ENCODE data around the gene GABRB2. TPM values are rescaled to one million over a fixed set of nuclear protein-coding genes. Genes with fewer than 3 reads are reported as not detected.

GABRB2 gene
- total RNA-seq, 1 experiment from 2014 or later = not detected

DNA sequence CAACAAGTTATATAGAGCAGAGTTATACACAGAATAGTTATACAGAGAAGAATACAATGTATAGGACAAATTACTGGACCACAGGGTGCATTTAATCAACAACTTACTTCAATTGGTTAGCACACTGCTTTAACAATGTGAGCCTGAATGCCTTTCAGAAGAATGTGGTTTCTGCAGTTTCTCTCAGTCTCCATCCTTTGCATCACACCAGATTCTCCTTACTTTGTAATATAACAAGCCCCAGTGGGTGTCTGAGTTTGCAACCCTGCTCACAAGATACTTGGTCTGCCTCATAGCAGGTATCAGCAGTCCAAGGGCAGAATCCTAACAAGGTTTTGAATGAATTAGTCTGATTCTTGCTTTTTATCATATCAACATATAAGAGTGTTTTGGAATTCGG, 114.6 kb downstream of the GABRB2 start:
- CTCF ChIA-PET = no interaction called here
- Histone ChIP-seq H3K9me3 (no peaks in the 10 kb centered on the region), H3K36me3 (ENCODE audit: control insufficient read depth, insufficient read depth, low read length) (no peaks in the 10 kb centered on the region), H3K4me1 (no peaks in the 10 kb centered on the region), H3K4me3 (ENCODE audit: low read depth, low read length) (no peak overlapping the region), H3K27me3 (replicated peaks; ENCODE audit: control insufficient read depth, insufficient read depth, low read length) (no peaks in the 10 kb centered on the region)
- POLR2A ChIA-PET = no interaction called here
- no peak overlapping the region for H3K4me3 Mint-ChIP-seq (ENCODE audit: unreplicated experiment)
- peaks cover 5% of the 10 kb centered on the region for H3K27me3 Mint-ChIP-seq (ENCODE audit: insufficient read depth, unreplicated experiment)
- H3K36me3 Mint-ChIP-seq (ENCODE audit: insufficient read depth, unreplicated experiment) = no peaks in the 10 kb centered on the region
- BruUV-seq (replicated peaks) = no TSS peak
- TF ChIP-seq, protein P1, sequence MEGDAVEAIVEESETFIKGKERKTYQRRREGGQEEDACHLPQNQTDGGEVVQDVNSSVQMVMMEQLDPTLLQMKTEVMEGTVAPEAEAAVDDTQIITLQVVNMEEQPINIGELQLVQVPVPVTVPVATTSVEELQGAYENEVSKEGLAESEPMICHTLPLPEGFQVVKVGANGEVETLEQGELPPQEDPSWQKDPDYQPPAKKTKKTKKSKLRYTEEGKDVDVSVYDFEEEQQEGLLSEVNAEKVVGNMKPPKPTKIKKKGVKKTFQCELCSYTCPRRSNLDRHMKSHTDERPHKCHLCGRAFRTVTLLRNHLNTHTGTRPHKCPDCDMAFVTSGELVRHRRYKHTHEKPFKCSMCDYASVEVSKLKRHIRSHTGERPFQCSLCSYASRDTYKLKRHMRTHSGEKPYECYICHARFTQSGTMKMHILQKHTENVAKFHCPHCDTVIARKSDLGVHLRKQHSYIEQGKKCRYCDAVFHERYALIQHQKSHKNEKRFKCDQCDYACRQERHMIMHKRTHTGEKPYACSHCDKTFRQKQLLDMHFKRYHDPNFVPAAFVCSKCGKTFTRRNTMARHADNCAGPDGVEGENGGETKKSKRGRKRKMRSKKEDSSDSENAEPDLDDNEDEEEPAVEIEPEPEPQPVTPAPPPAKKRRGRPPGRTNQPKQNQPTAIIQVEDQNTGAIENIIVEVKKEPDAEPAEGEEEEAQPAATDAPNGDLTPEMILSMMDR (IDR thresholded peaks at IDR 0.05; ENCODE audit: insufficient read depth in 1 of 2, low read depth in 1 of 2, low read length in 1 of 2, severe bottlenecking in 1 of 2, unreplicated experiment in 1 of 2) = no peak
- H3K9me3 Mint-ChIP-seq (ENCODE audit: unreplicated experiment) = no peaks in the 10 kb centered on the region
- DNase-seq = no peak
- intact Hi-C loops (cut with micrococcal nuclease; ENCODE audit: unreplicated experiment) = no loop called here
- H3K4me1 Mint-ChIP-seq (ENCODE audit: low read depth, unreplicated experiment) = no peaks in the 10 kb centered on the region
- no peak overlapping the region for H3K27ac Mint-ChIP-seq (ENCODE audit: unreplicated experiment)

GRCh38 chr5:161421067-161421466, 125.5 kb downstream of the GABRB2 start:
- ChIA-PET POLR2A (no interaction called here), CTCF (no interaction called here)
- Mint-ChIP-seq H3K36me3 (ENCODE audit: insufficient read depth, unreplicated experiment) (no peaks in the 10 kb centered on the region), H3K9me3 (ENCODE audit: unreplicated experiment) (no peaks in the 10 kb centered on the region), H3K4me3 (ENCODE audit: unreplicated experiment) (no peak overlapping the region), H3K27ac (ENCODE audit: unreplicated experiment) (no peak overlapping the region), H3K27me3 (ENCODE audit: insufficient read depth, unreplicated experiment) (peaks cover 14% of the 10 kb centered on the region), H3K4me1 (ENCODE audit: low read depth, unreplicated experiment) (no peaks in the 10 kb centered on the region)
- no peak for DNase-seq
- Histone ChIP-seq H3K9me3 (no peaks in the 10 kb centered on the region), H3K27me3 (replicated peaks; ENCODE audit: control insufficient read depth, insufficient read depth, low read length) (no peaks in the 10 kb centered on the region), H3K4me3 (ENCODE audit: low read depth, low read length) (no peak overlapping the region), H3K4me1 (no peaks in the 10 kb centered on the region), H3K36me3 (ENCODE audit: control insufficient read depth, insufficient read depth, low read length) (no peaks in the 10 kb centered on the region)
- TF ChIP-seq, protein P1 (IDR thresholded peaks at IDR 0.05; ENCODE audit: insufficient read depth in 1 of 2, low read depth in 1 of 2, low read length in 1 of 2, severe bottlenecking in 1 of 2, unreplicated experiment in 1 of 2) = no peak
- BruUV-seq (replicated peaks) = no TSS peak
- intact Hi-C loops (cut with micrococcal nuclease; ENCODE audit: unreplicated experiment) = no loop called here

DNA sequence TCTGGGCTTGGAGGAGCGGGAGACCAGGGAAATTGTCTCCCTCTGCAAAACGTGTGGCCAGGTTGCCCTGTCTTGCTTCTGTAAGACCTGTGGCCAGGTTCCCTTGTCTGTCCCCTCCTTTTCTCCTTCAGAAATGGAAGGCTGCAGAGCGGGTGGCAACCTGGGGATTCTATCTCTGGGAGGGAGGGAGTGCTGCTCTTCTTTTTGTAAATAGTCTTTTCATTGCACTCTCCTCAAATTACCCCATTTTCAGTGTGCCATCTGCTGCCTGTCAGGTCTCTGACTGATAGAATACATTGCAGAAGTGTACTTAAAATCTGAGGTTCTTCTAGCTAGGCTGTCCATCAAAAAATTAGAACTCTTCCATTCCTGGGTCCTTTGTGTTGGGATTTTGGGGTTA, 126.0 kb downstream of the GABRB2 start:
- ChIA-PET CTCF (no interaction called here), POLR2A (no interaction called here)
- no peaks in the 10 kb centered on the region for H3K9me3 Mint-ChIP-seq (ENCODE audit: unreplicated experiment)
- H3K36me3 ChIP-seq (ENCODE audit: control insufficient read depth, insufficient read depth, low read length) = no peaks in the 10 kb centered on the region
- H3K9me3 ChIP-seq = no peaks in the 10 kb centered on the region
- H3K27me3 Mint-ChIP-seq (ENCODE audit: insufficient read depth, unreplicated experiment) = peaks cover 14% of the 10 kb centered on the region
- intact Hi-C loops (cut with micrococcal nuclease; ENCODE audit: unreplicated experiment) = no loop called here
- no peaks in the 10 kb centered on the region for H3K4me1 Mint-ChIP-seq (ENCODE audit: low read depth, unreplicated experiment)
- TF ChIP-seq, protein P1 (IDR thresholded peaks at IDR 0.05; ENCODE audit: insufficient read depth in 1 of 2, low read depth in 1 of 2, low read length in 1 of 2, severe bottlenecking in 1 of 2, unreplicated experiment in 1 of 2) = no peak
- no peaks in the 10 kb centered on the region for H3K27me3 ChIP-seq (replicated peaks; ENCODE audit: control insufficient read depth, insufficient read depth, low read length)
- no TSS peak for BruUV-seq (replicated peaks)
- H3K36me3 Mint-ChIP-seq (ENCODE audit: insufficient read depth, unreplicated experiment) = no peaks in the 10 kb centered on the region
- no peak overlapping the region for H3K4me3 ChIP-seq (ENCODE audit: low read depth, low read length)
- DNase-seq = no peak
- no peaks in the 10 kb centered on the region for H3K4me1 ChIP-seq
- no peak overlapping the region for H3K4me3 Mint-ChIP-seq (ENCODE audit: unreplicated experiment)
- H3K27ac Mint-ChIP-seq (ENCODE audit: unreplicated experiment) = no peak overlapping the region

All from Caco-2 (cell line).